ACHN (cell line): ENCODE results near the gene VMAC.

Experiments
- DNase-seq: peaks from one replicate; pipeline ENCODE4 v3.0.0-alpha.2; 2015
- in situ Hi-C: cut with HindIII; loops from 2 replicates; pipeline ENCODE4 v1.10.0; 2017; ENCODE audit warnings: low sequenced_read_pairs, low pct_ligation_motif_present, low pct_unique_long_range_greater_than_20kb

VMAC gene

GRCh38 chr19:5940260-5941208 is 35.9 kb downstream of the VMAC start:
- DNase-seq, result no peak
- in situ Hi-C loops, result no loop called here

GRCh38 chr19:5941673-5942072 is 37.0 kb downstream of the VMAC start:
- in situ Hi-C loops, result no loop called here
- no peak for DNase-seq

- no peak for DNase-seq
- in situ Hi-C loops, result no loop called here
Observed at GRCh38 chr19:5943045-5943444, 38.4 kb downstream of the VMAC start.

- DNase-seq, result no peak
- in situ Hi-C loops, result no loop called here
Observed at GRCh38 chr19:5943623-5944022, 39.0 kb downstream of the VMAC start.

- in situ Hi-C loops, result no loop called here
- no peak for DNase-seq
Observed at GRCh38 chr19:5947435-5947834, 42.8 kb downstream of the VMAC start.

GRCh38 chr19:5948752-5949564 is 44.3 kb downstream of the VMAC start:
- DNase-seq, result no peak
- in situ Hi-C loops, result no loop called here

GRCh38 chr19:5949792-5950305 is 45.2 kb downstream of the VMAC start:
- no peak for DNase-seq
- in situ Hi-C loops, result no loop called here

GRCh38 chr19:5950741-5951140 is 46.1 kb downstream of the VMAC start:
- in situ Hi-C loops, result no loop called here
- no peak for DNase-seq

- DNase-seq, result no peak
- in situ Hi-C loops, result no loop called here
Observed at GRCh38 chr19:5951338-5951861, 46.7 kb downstream of the VMAC start.

- in situ Hi-C loops, result no loop called here
- DNase-seq, result no peak
Observed at GRCh38 chr19:5952193-5953029, 47.7 kb downstream of the VMAC start.

GRCh38 chr19:5953030-5953589 is 48.4 kb downstream of the VMAC start:
- no peak for DNase-seq
- in situ Hi-C loops, result no loop called here

GRCh38 chr19:5953680-5954213 is 49.1 kb downstream of the VMAC start:
- DNase-seq, result no peak

GRCh38 chr19:5954293-5954692 is 49.6 kb downstream of the VMAC start:
- DNase-seq, result no peak
- in situ Hi-C loops, result no loop called here

More at GRCh38 chr19:5953680-5954213, 49.1 kb downstream of the VMAC start:
- in situ Hi-C loops, result no loop called here

- DNase-seq, result no peak
Observed at GRCh38 chr19:5955636-5955935, 50.9 kb downstream of the VMAC start.

GRCh38 chr19:5956323-5956722 is 51.7 kb downstream of the VMAC start:
- DNase-seq, result no peak
- in situ Hi-C loops, result no loop called here

More at GRCh38 chr19:5955636-5955935, 50.9 kb downstream of the VMAC start:
- in situ Hi-C loops, result no loop called here

- no peak for DNase-seq
- in situ Hi-C loops, result no loop called here
Observed at GRCh38 chr19:5956728-5957127, 52.1 kb downstream of the VMAC start.

- in situ Hi-C loops, result no loop called here
- DNase-seq, result no peak
Observed at GRCh38 chr19:5957170-5957569, 52.5 kb downstream of the VMAC start.
